ENCODE results near the gene SIGLEC6.

SIGLEC6 gene

GRCh38 chr19:51480590-51480989, 50.9 kb downstream of the SIGLEC6 start:
- H3K27ac Mint-ChIP-seq = no peak overlapping the region
- no peaks in the 10 kb centered on the region for H3K9me3 Mint-ChIP-seq
- peaks cover 6% of the 10 kb centered on the region for H3K4me1 Mint-ChIP-seq
- H3K36me3 Mint-ChIP-seq = no peaks in the 10 kb centered on the region
- peaks cover 48% of the 10 kb centered on the region for H3K27me3 Mint-ChIP-seq
- ATAC-seq = no peak
- no peak overlapping the region for H3K4me3 Mint-ChIP-seq

GRCh38 chr19:51479531-51480331, 51.7 kb downstream of the SIGLEC6 start:
- Mint-ChIP-seq H3K27ac (no peak overlapping the region), H3K9me3 (no peaks in the 10 kb centered on the region)

GRCh38 chr19:51478381-51479234, 52.9 kb downstream of the SIGLEC6 start, which contains the start of gene CEACAM18:
Gene CEACAM18 (plus strand): TSS chr19:51478539.
- ATAC-seq = no peak
- H3K27ac Mint-ChIP-seq = no peak within 1 kb of the TSS
- H3K4me1 Mint-ChIP-seq = peaks cover 7% of the 10 kb centered on the region
- H3K36me3 Mint-ChIP-seq = no peaks in the 10 kb centered on the region
- no peaks in the 10 kb centered on the region for H3K9me3 Mint-ChIP-seq
- H3K4me3 Mint-ChIP-seq = no peak within 1 kb of the TSS
- peaks cover 39% of the 10 kb centered on the region for H3K27me3 Mint-ChIP-seq

More at GRCh38 chr19:51479531-51480331, 51.7 kb downstream of the SIGLEC6 start:
- Mint-ChIP-seq H3K27me3 (peaks cover 45% of the 10 kb centered on the region), H3K36me3 (no peaks in the 10 kb centered on the region), H3K4me1 (peaks cover 6% of the 10 kb centered on the region), H3K4me3 (no peak overlapping the region)
- ATAC-seq = peak; percentile 38

GRCh38 chr19:51477344-51477743, 54.1 kb downstream of the SIGLEC6 start:
- no peak overlapping the region for H3K27ac Mint-ChIP-seq
- H3K4me3 Mint-ChIP-seq = no peak overlapping the region
- no peaks in the 10 kb centered on the region for H3K36me3 Mint-ChIP-seq
- H3K4me1 Mint-ChIP-seq = peaks cover 19% of the 10 kb centered on the region
- H3K27me3 Mint-ChIP-seq = peaks cover 31% of the 10 kb centered on the region
- no peaks in the 10 kb centered on the region for H3K9me3 Mint-ChIP-seq
- no peak for ATAC-seq

- Mint-ChIP-seq H3K4me3 (no peak overlapping the region), H3K27ac (no peak overlapping the region), H3K4me1 (peaks cover 20% of the 10 kb centered on the region), H3K27me3 (peaks cover 29% of the 10 kb centered on the region), H3K9me3 (no peaks in the 10 kb centered on the region), H3K36me3 (no peaks in the 10 kb centered on the region)
- ATAC-seq = no peak
Observed at GRCh38 chr19:51476164-51476563, 55.3 kb downstream of the SIGLEC6 start.

- peak; percentile 80 for ATAC-seq
- no peaks in the 10 kb centered on the region for H3K9me3 Mint-ChIP-seq
- H3K4me3 Mint-ChIP-seq = no peak overlapping the region
- no peak overlapping the region for H3K27ac Mint-ChIP-seq
- no peaks in the 10 kb centered on the region for H3K36me3 Mint-ChIP-seq
- peaks cover 14% of the 10 kb centered on the region for H3K4me1 Mint-ChIP-seq
- H3K27me3 Mint-ChIP-seq = no peaks in the 10 kb centered on the region
Observed at GRCh38 chr19:51473009-51473707, 58.3 kb downstream of the SIGLEC6 start.

- no peaks in the 10 kb centered on the region for H3K27me3 Mint-ChIP-seq
- peaks cover 14% of the 10 kb centered on the region for H3K4me1 Mint-ChIP-seq
- no peaks in the 10 kb centered on the region for H3K9me3 Mint-ChIP-seq
- no peak overlapping the region for H3K4me3 Mint-ChIP-seq
- no peaks in the 10 kb centered on the region for H3K36me3 Mint-ChIP-seq
- ATAC-seq = no peak
- H3K27ac Mint-ChIP-seq = no peak overlapping the region
Observed at GRCh38 chr19:51472607-51473006, 58.9 kb downstream of the SIGLEC6 start.

GRCh38 chr19:51471527-51471926, 59.9 kb downstream of the SIGLEC6 start:
- ATAC-seq = no peak
- H3K36me3 Mint-ChIP-seq = no peaks in the 10 kb centered on the region
- H3K9me3 Mint-ChIP-seq = no peaks in the 10 kb centered on the region
- H3K27ac Mint-ChIP-seq = no peak overlapping the region
- no peaks in the 10 kb centered on the region for H3K27me3 Mint-ChIP-seq
- H3K4me1 Mint-ChIP-seq = peaks cover 14% of the 10 kb centered on the region
- H3K4me3 Mint-ChIP-seq = no peak overlapping the region

- ATAC-seq = no peak
- H3K27me3 Mint-ChIP-seq = peaks cover 5% of the 10 kb centered on the region
- no peaks in the 10 kb centered on the region for H3K36me3 Mint-ChIP-seq
- H3K4me1 Mint-ChIP-seq = peaks cover 14% of the 10 kb centered on the region
- H3K9me3 Mint-ChIP-seq = no peaks in the 10 kb centered on the region
- H3K4me3 Mint-ChIP-seq = no peak overlapping the region
- H3K27ac Mint-ChIP-seq = no peak overlapping the region
Observed at GRCh38 chr19:51470966-51471365, 60.5 kb downstream of the SIGLEC6 start.

- peaks cover 14% of the 10 kb centered on the region for H3K4me1 Mint-ChIP-seq
- ATAC-seq = no peak
- H3K36me3 Mint-ChIP-seq = no peaks in the 10 kb centered on the region
- H3K9me3 Mint-ChIP-seq = no peaks in the 10 kb centered on the region
- no peak overlapping the region for H3K27ac Mint-ChIP-seq
- H3K27me3 Mint-ChIP-seq = peaks cover 18% of the 10 kb centered on the region
- no peak overlapping the region for H3K4me3 Mint-ChIP-seq
Observed at GRCh38 chr19:51469629-51470028, 61.8 kb downstream of the SIGLEC6 start.

GRCh38 chr19:51469162-51469561, 62.3 kb downstream of the SIGLEC6 start:
- Mint-ChIP-seq H3K9me3 (no peaks in the 10 kb centered on the region), H3K4me3 (no peak overlapping the region), H3K27ac (no peak overlapping the region), H3K27me3 (peaks cover 23% of the 10 kb centered on the region), H3K36me3 (no peaks in the 10 kb centered on the region), H3K4me1 (peaks cover 14% of the 10 kb centered on the region)
- ATAC-seq = peak; percentile 16

- ATAC-seq = peak; percentile 16
- Mint-ChIP-seq H3K4me1 (peaks cover 12% of the 10 kb centered on the region), H3K4me3 (no peak overlapping the region)
Observed at GRCh38 chr19:51468545-51468920, 62.9 kb downstream of the SIGLEC6 start.

GRCh38 chr19:51467864-51468544, 63.5 kb downstream of the SIGLEC6 start:
- Mint-ChIP-seq H3K9me3 (no peaks in the 10 kb centered on the region), H3K4me3 (no peak overlapping the region), H3K27ac (no peak overlapping the region), H3K36me3 (no peaks in the 10 kb centered on the region), H3K4me1 (peaks cover 7% of the 10 kb centered on the region), H3K27me3 (peaks cover 30% of the 10 kb centered on the region)
- ATAC-seq = peak; percentile 24

More at GRCh38 chr19:51468545-51468920, 62.9 kb downstream of the SIGLEC6 start:
- Mint-ChIP-seq H3K27ac (no peak overlapping the region), H3K9me3 (no peaks in the 10 kb centered on the region), H3K27me3 (peaks cover 25% of the 10 kb centered on the region), H3K36me3 (no peaks in the 10 kb centered on the region)

Measured in stimulated activated memory B cell treated with anti-CD40 and anti-IgM and Interleukin-4, amounts not matched to agents 10 μg/mL and 1 μg/mL and 100 μg/mL, for 72 hours (primary cell).